ENCODE results near the gene GTF2E1.

- no peak for TF ChIP-seq POLR2A (IDR thresholded peaks at IDR 0.05; ENCODE audit: low read depth, low read length)
- TF ChIP-seq POLR2AphosphoS5 (IDR thresholded peaks at IDR 0.05; ENCODE audit: low read depth, low read length): no peak
Observed at GRCh38 chr3:120706950-120707349, 35.6 kb upstream of the GTF2E1 start.

Measured in GM12892 (cell line).